ENCODE measurements around the gene FAM151B.

DNA sequence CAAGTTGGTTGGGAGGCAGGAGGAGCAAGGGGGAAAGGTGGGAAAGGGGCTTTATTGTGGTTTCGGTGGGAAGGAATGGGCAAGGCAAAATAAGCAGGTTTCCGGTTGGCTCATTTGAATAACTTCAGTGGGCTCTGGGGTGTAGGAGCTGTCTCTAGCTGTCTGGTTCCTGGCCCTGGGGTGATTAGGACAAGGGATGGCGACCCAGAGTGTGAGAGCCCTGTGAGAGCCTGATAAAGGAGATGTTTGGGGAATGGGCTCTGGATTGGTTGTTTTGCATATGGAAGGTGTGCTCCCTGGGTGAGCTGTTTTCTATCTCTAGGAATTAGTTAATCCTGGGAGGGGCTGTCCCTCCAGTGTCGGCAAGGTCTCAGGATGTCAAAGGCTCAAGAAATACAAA, 66.7 kb downstream of the FAM151B start:
- TF ChIP-seq, protein P1, sequence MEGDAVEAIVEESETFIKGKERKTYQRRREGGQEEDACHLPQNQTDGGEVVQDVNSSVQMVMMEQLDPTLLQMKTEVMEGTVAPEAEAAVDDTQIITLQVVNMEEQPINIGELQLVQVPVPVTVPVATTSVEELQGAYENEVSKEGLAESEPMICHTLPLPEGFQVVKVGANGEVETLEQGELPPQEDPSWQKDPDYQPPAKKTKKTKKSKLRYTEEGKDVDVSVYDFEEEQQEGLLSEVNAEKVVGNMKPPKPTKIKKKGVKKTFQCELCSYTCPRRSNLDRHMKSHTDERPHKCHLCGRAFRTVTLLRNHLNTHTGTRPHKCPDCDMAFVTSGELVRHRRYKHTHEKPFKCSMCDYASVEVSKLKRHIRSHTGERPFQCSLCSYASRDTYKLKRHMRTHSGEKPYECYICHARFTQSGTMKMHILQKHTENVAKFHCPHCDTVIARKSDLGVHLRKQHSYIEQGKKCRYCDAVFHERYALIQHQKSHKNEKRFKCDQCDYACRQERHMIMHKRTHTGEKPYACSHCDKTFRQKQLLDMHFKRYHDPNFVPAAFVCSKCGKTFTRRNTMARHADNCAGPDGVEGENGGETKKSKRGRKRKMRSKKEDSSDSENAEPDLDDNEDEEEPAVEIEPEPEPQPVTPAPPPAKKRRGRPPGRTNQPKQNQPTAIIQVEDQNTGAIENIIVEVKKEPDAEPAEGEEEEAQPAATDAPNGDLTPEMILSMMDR (IDR thresholded peaks at IDR 0.05): no peak
- TF ChIP-seq POLR2A (IDR thresholded peaks at IDR 0.05): no peak
